Measurements from ENCODE around the gene OR1M1.
"Not testable (repeated sequence)": the region's sequence is repeated elsewhere in the genome, so short reads cannot be mapped to it uniquely, and the experiment has no call there.

Gene OR1M1

GRCh38 chr19:9086761-9087160 is at the start of gene OR1M1:
TSS of gene OR1M1 (plus strand) at chr19:9087061. CDS start at chr19:9093245, 6,184 bp downstream.
- DNase-seq (ENCODE audit: low spot score) = no peak

- DNase-seq (ENCODE audit: low spot score) = no peak
Observed at GRCh38 chr19:9037400-9038062, 49.3 kb upstream of the OR1M1 start.

GRCh38 chr19:9039728-9040127 is 47.1 kb upstream of the OR1M1 start:
- DNase-seq (ENCODE audit: low spot score) = no peak

- no peak for DNase-seq (ENCODE audit: low spot score)
Observed at GRCh38 chr19:9040131-9040530, 46.7 kb upstream of the OR1M1 start.

- no peak for DNase-seq (ENCODE audit: low spot score)
Observed at GRCh38 chr19:9041023-9041422, 45.8 kb upstream of the OR1M1 start.

- DNase-seq (ENCODE audit: low spot score) = no peak
Observed at GRCh38 chr19:9043524-9043923, 43.3 kb upstream of the OR1M1 start.

- DNase-seq (ENCODE audit: low spot score) = no peak
Observed at GRCh38 chr19:9044449-9044848, 42.4 kb upstream of the OR1M1 start.

- DNase-seq (ENCODE audit: low spot score) = no peak
Observed at GRCh38 chr19:9046694-9047093, 40.2 kb upstream of the OR1M1 start.

GRCh38 chr19:9052894-9053293 is 34.0 kb upstream of the OR1M1 start:
- no peak for DNase-seq (ENCODE audit: low spot score)

GRCh38 chr19:9053674-9054073 is 33.2 kb upstream of the OR1M1 start:
- DNase-seq (ENCODE audit: low spot score) = not testable (repeated sequence)

- no peak for DNase-seq (ENCODE audit: low spot score)
Observed at GRCh38 chr19:9054207-9054606, 32.7 kb upstream of the OR1M1 start.

GRCh38 chr19:9054765-9055164 is 32.1 kb upstream of the OR1M1 start:
- DNase-seq (ENCODE audit: low spot score) = no peak

- not testable (repeated sequence) for DNase-seq (ENCODE audit: low spot score)
Observed at GRCh38 chr19:9056131-9056530, 30.7 kb upstream of the OR1M1 start.

- no peak for DNase-seq (ENCODE audit: low spot score)
Observed at GRCh38 chr19:9057505-9058258, 29.2 kb upstream of the OR1M1 start.

GRCh38 chr19:9058905-9059667 is 27.8 kb upstream of the OR1M1 start:
- no peak for DNase-seq (ENCODE audit: low spot score)

GRCh38 chr19:9060564-9061340 is 26.1 kb upstream of the OR1M1 start:
- DNase-seq (ENCODE audit: low spot score) = no peak

- DNase-seq (ENCODE audit: low spot score) = no peak
Observed at GRCh38 chr19:9061879-9062278, 25.0 kb upstream of the OR1M1 start.

GRCh38 chr19:9065457-9066014 is 21.3 kb upstream of the OR1M1 start:
- no peak for DNase-seq (ENCODE audit: low spot score)

GRCh38 chr19:9070066-9070465 is 16.8 kb upstream of the OR1M1 start:
- DNase-seq (ENCODE audit: low spot score) = no peak

- not testable (repeated sequence) for DNase-seq (ENCODE audit: low spot score)
Observed at GRCh38 chr19:9071720-9072119, 15.1 kb upstream of the OR1M1 start.

- DNase-seq (ENCODE audit: low spot score) = no peak
Observed at GRCh38 chr19:9073806-9074205, 13.1 kb upstream of the OR1M1 start.
